Neural crest cell (in vitro differentiated cells): ENCODE results near the gene CNTN4. TPM values are rescaled to one million over a fixed set of nuclear protein-coding genes. Genes with fewer than 3 reads are reported as not detected.

ENCODE experiments used
- DNase-seq: peaks from one replicate; pipeline ENCODE4 v3.0.0; 2021; ENCODE audit warnings: low read depth, mixed read lengths, low spot score
- H3K27ac Mint-ChIP-seq: one replicate; pipeline ENCODE4 v1.8.0; 2021; ENCODE audit warnings: mild to moderate bottlenecking, mixed read lengths; ENCODE audit not compliant: unreplicated experiment
- H3K27me3 Mint-ChIP-seq: 2 replicates; pipeline ENCODE4 v1.8.0; 2021; ENCODE audit warnings: low read depth, mild to moderate bottlenecking, mixed read lengths
- H3K36me3 Mint-ChIP-seq: 2 replicates; pipeline ENCODE4 v1.8.0; 2021; ENCODE audit warnings: low read depth, mild to moderate bottlenecking, mixed read lengths
- H3K4me1 Mint-ChIP-seq: 2 replicates; pipeline ENCODE4 v1.8.0; 2021; ENCODE audit warnings: mixed read lengths
- H3K4me3 Mint-ChIP-seq: one replicate; pipeline ENCODE4 v1.8.0; 2021; ENCODE audit warnings: mild to moderate bottlenecking, mixed read lengths
- H3K9me3 Mint-ChIP-seq: 2 replicates; pipeline ENCODE4 v1.8.0; 2021; ENCODE audit warnings: mixed read lengths
- CTCF ChIP-seq: fragments of 200-600 bp; sonication (generic); conservative IDR thresholded peaks from 2 replicates; pipeline ENCODE4 v1.5.0; 2021; ENCODE audit warnings: antibody characterized with exemption, mild to moderate bottlenecking
- total RNA-seq: library from RNA; stranded (reverse); gene quantifications from 2 replicates; pipeline ENCODE4 v1.2.1, GENCODE V29; 2021

Gene CNTN4
- total RNA-seq, 1 donor from 2014 or later = 2.9 TPM

- Mint-ChIP-seq H3K9me3 (no peaks in the 10 kb centered on the region), H3K27ac (no peak overlapping the region), H3K27me3 (no peaks in the 10 kb centered on the region), H3K4me1 (no peaks in the 10 kb centered on the region), H3K4me3 (no peak overlapping the region), H3K36me3 (no peaks in the 10 kb centered on the region)
- DNase-seq = no peak
- TF ChIP-seq CTCF = no peak
These were observed 496.8 kb downstream of the CNTN4 start for GRCh38 chr3:2595486-2595885.

GRCh38 chr3:2597615-2598014, 498.9 kb downstream of the CNTN4 start:
- Mint-ChIP-seq H3K27ac (no peak overlapping the region), H3K4me3 (no peak overlapping the region), H3K27me3 (no peaks in the 10 kb centered on the region), H3K4me1 (no peaks in the 10 kb centered on the region), H3K9me3 (no peaks in the 10 kb centered on the region), H3K36me3 (no peaks in the 10 kb centered on the region)
- TF ChIP-seq CTCF = no peak
- DNase-seq = no peak

GRCh38 chr3:2599471-2599870, 500.8 kb downstream of the CNTN4 start:
- H3K27me3 Mint-ChIP-seq = no peaks in the 10 kb centered on the region
- H3K27ac Mint-ChIP-seq = no peak overlapping the region
- H3K9me3 Mint-ChIP-seq = no peaks in the 10 kb centered on the region
- no peak for TF ChIP-seq CTCF
- no peak overlapping the region for H3K4me3 Mint-ChIP-seq
- no peak for DNase-seq
- no peaks in the 10 kb centered on the region for H3K36me3 Mint-ChIP-seq
- no peaks in the 10 kb centered on the region for H3K4me1 Mint-ChIP-seq

- H3K36me3 Mint-ChIP-seq = no peaks in the 10 kb centered on the region
- no peak for TF ChIP-seq CTCF
- DNase-seq = no peak
- no peaks in the 10 kb centered on the region for H3K27me3 Mint-ChIP-seq
- H3K27ac Mint-ChIP-seq = no peak overlapping the region
- H3K4me1 Mint-ChIP-seq = no peaks in the 10 kb centered on the region
- no peak overlapping the region for H3K4me3 Mint-ChIP-seq
- H3K9me3 Mint-ChIP-seq = no peaks in the 10 kb centered on the region
These were observed 505.1 kb downstream of the CNTN4 start for GRCh38 chr3:2603692-2604289.

GRCh38 chr3:2614578-2614977, 515.9 kb downstream of the CNTN4 start:
- no peaks in the 10 kb centered on the region for H3K9me3 Mint-ChIP-seq
- H3K4me3 Mint-ChIP-seq = no peak overlapping the region
- no peaks in the 10 kb centered on the region for H3K4me1 Mint-ChIP-seq
- no peaks in the 10 kb centered on the region for H3K27me3 Mint-ChIP-seq
- H3K36me3 Mint-ChIP-seq = no peaks in the 10 kb centered on the region
- TF ChIP-seq CTCF = no peak
- H3K27ac Mint-ChIP-seq = no peak overlapping the region
- DNase-seq = no peak
